ENCODE data around the gene TMEM163. TPM values are rescaled to one million over a fixed set of nuclear protein-coding genes. Genes with fewer than 3 reads are reported as not detected.

The TMEM163 gene
- polyA plus RNA-seq, 1 experiment = not detected

DNA sequence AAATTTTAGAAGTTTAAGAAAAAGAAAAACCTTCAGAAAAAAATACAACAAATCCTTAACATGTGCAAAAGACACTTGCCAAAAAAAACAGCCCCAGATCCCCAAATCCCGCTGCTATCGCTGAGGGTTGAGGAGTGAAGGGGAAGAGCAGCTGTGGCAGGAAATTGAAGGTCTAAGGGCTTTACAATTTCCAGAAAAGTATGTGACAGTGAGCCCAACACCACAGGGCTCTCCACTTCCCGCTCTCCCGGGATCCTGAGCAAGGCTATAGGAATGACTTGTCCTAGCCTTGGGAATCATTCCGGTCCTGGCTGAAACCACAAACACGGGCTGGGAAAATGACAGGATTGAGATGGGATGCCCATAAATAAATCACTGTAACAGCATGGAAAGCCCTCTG, 191.4 kb downstream of the TMEM163 start:
- ChIA-PET POLR2A (no interaction called here), CTCF (no interaction called here)
- Histone ChIP-seq H3K9me3 (ENCODE audit: control insufficient read depth, insufficient read depth, low read length) (no peaks in the 10 kb centered on the region), H3K27me3 (ENCODE audit: control insufficient read depth, insufficient read depth, low read length) (peaks cover 5% of the 10 kb centered on the region), H3K4me3 (ENCODE audit: low read depth, low read length) (no peak overlapping the region), H3K27ac (ENCODE audit: low read depth, low read length) (no peak overlapping the region)
- no peak for DNase-seq (ENCODE audit: low read depth, low spot score)
- TF ChIP-seq, protein P1, sequence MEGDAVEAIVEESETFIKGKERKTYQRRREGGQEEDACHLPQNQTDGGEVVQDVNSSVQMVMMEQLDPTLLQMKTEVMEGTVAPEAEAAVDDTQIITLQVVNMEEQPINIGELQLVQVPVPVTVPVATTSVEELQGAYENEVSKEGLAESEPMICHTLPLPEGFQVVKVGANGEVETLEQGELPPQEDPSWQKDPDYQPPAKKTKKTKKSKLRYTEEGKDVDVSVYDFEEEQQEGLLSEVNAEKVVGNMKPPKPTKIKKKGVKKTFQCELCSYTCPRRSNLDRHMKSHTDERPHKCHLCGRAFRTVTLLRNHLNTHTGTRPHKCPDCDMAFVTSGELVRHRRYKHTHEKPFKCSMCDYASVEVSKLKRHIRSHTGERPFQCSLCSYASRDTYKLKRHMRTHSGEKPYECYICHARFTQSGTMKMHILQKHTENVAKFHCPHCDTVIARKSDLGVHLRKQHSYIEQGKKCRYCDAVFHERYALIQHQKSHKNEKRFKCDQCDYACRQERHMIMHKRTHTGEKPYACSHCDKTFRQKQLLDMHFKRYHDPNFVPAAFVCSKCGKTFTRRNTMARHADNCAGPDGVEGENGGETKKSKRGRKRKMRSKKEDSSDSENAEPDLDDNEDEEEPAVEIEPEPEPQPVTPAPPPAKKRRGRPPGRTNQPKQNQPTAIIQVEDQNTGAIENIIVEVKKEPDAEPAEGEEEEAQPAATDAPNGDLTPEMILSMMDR (IDR thresholded peaks at IDR 0.05; ENCODE audit: low read depth, low read length) = no peak

DNA sequence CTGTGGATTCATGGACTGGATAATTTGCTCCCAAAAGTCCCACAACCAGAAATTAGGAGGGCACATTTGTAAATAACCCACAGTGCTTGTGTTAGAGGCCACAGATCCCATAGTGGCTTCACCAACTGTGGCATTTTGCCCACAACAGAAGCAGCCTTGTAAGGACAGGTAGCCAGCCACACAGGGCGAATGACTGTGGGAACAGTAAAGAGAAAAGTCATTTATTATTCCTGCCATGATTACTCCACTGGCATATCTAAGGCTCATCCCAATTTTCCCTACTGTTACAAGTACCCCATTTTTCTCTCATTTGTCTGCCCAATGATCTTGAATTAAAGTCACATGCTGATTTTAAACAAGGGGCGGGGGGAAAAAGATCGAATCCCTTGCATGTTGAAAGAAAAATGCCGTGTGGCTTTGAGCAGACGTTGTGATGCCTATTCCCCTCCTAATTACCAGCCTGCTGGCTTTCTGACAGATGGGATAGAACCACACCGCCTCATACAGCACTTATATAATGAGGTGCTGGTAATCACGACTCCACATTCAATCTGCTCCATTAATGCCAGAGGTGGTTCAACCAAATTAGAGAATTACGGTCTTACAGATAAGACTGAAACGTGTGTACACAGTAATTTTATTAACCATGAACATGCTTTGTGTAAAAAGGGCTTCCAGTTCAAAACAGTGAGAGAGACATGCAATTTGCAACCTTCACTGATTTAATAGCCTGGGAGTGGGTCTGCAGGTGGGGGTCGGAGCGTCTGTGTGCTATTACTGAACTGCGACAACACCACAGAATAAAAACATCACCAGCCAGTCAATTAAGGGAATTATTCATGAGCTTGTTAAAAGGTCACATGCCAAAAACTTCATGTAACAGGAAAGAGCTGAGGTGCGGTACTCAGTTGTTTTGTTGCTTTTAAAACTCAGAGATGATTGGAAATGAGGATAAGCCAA, 196.0 kb downstream of the TMEM163 start:
- TF ChIP-seq, protein P1 (IDR thresholded peaks at IDR 0.05; ENCODE audit: low read depth, low read length) = no peak
- ChIA-PET CTCF (no interaction called here), POLR2A (no interaction called here)
- Histone ChIP-seq H3K4me3 (ENCODE audit: low read depth, low read length) (no peak overlapping the region), H3K27ac (ENCODE audit: low read depth, low read length) (no peak overlapping the region), H3K27me3 (ENCODE audit: control insufficient read depth, insufficient read depth, low read length) (peaks cover 5% of the 10 kb centered on the region), H3K9me3 (ENCODE audit: control insufficient read depth, insufficient read depth, low read length) (no peaks in the 10 kb centered on the region)
- no peak for DNase-seq (ENCODE audit: low read depth, low spot score)

DNA sequence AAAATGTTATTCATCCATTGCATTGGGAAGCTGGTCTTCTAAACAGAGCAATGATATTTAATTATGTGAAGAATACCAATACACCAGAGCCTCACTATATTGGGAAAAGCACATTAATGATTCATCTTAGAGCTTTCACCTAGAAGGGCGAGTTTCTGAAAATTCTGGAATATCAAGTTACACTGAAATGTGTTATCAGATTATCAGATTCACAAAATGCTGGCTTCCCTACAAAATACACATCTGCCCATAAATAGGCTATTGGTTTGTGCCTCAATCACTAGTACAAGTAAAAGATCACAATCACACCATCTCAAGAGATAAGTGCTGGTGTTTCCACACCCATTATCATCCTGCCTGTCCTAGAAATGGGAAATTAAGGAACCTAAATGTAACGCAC, 200.7 kb downstream of the TMEM163 start:
- POLR2A ChIA-PET = no interaction called here
- Histone ChIP-seq H3K9me3 (ENCODE audit: control insufficient read depth, insufficient read depth, low read length) (no peaks in the 10 kb centered on the region), H3K27me3 (ENCODE audit: control insufficient read depth, insufficient read depth, low read length) (no peaks in the 10 kb centered on the region), H3K4me3 (ENCODE audit: low read depth, low read length) (no peak overlapping the region), H3K27ac (ENCODE audit: low read depth, low read length) (no peak overlapping the region)
- CTCF ChIA-PET = no interaction called here
- no peak for DNase-seq (ENCODE audit: low read depth, low spot score)
- TF ChIP-seq, protein P1 (IDR thresholded peaks at IDR 0.05; ENCODE audit: low read depth, low read length) = no peak

DNA sequence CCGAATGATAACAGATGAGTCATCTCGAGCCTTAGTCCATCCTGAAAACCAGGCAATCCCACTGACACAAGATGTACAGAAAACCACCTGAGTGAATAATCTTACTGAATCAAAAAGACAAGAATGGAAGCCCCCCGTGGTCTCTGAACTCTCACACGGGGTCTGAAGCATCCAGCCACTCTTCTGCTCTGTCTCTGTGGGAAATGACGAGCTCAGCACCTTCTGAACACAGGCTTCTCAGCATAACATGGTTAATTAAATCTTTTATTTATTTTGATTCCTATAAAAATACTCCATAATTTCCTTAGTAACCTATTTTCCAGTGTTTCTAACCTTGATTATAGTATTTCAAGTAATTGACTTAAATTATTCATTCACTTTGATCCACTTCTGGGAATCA, 203.7 kb downstream of the TMEM163 start:
- POLR2A ChIA-PET = no interaction called here
- Histone ChIP-seq H3K27ac (ENCODE audit: low read depth, low read length) (no peak overlapping the region), H3K27me3 (ENCODE audit: control insufficient read depth, insufficient read depth, low read length) (peaks cover 3% of the 10 kb centered on the region), H3K4me3 (ENCODE audit: low read depth, low read length) (no peak overlapping the region), H3K9me3 (ENCODE audit: control insufficient read depth, insufficient read depth, low read length) (no peaks in the 10 kb centered on the region)
- TF ChIP-seq, protein P1 (IDR thresholded peaks at IDR 0.05; ENCODE audit: low read depth, low read length) = no peak
- CTCF ChIA-PET = no interaction called here
- DNase-seq (ENCODE audit: low read depth, low spot score) = no peak

DNA sequence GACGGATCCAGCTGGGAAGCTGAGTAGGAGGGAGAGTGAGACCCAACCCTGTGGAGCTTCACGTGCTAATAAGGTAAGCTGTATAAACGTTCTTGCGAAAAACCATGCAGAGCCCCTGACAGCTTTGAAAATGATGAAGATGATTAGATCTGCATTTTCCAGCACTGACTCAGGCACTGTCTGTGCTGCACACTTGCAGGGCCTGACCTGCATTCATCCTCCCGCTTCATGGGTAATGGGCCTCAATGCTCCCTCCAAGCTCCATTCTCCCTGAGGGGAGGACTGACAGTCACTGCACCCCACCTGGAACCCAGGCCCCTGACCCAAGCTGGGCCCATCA, 205.4 kb downstream of the TMEM163 start:
- DNase-seq (ENCODE audit: low read depth, low spot score) = no peak
- H3K27ac ChIP-seq (ENCODE audit: low read depth, low read length) = no peak overlapping the region
- no peak overlapping the region for H3K4me3 ChIP-seq (ENCODE audit: low read depth, low read length)
- no peaks in the 10 kb centered on the region for H3K9me3 ChIP-seq (ENCODE audit: control insufficient read depth, insufficient read depth, low read length)
- ChIA-PET CTCF (no interaction called here), POLR2A (no interaction called here)
- TF ChIP-seq, protein P1 (IDR thresholded peaks at IDR 0.05; ENCODE audit: low read depth, low read length) = no peak
- H3K27me3 ChIP-seq (ENCODE audit: control insufficient read depth, insufficient read depth, low read length) = peaks cover 3% of the 10 kb centered on the region
